ENCODE measurements around the gene CPXM1. TPM values are rescaled to one million over a fixed set of nuclear protein-coding genes. Genes with fewer than 3 reads are reported as not detected.
A peak's percentile ranks its signal among the peaks of the same experiment; 100 is the strongest.
"Not testable (repeated sequence)": the region's sequence is repeated elsewhere in the genome, so short reads cannot be mapped to it uniquely, and the experiment has no call there.

CPXM1 gene
- total RNA-seq = not detected

DNA sequence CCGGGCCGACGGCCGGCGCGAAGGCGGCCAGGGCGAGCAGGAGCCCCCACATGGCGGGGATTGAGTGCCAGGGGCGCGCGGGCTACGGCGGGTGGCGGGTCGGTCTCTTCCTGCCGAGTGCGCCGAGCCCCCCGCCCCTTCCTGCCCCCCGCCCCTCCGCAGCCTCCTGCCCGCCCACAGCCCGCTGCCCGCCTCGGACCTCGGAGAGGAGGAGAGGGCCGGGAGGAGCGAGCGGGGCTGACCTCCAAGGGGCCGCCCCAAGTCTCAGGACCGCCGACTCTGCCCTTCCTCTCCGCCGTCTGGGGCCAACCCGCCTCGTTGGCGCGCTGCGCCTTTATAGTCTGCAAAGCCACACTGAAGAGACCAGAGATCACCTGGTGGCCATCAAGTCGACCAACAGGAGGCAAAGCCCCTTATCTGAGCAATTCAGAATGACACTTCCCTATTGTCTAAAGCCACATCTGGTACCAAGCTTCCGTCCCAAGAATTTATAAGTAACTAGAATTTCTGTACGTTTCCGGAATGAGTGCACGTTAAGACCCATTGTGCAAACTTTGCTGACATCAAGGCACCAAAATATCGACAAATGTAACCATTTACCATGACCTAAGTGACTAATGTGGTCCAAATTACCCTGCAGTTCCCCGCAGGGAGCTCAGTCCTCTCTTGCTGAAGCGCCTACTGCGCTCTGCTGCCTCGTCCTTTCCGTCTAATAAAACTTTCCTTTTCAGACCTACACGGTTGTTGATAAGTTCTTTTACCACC is at the start of gene CPXM1:
TSS of gene CPXM1 (minus strand) at position 107 of the 765 bp plus-strand sequence. CDS start at position 52, 55 bp downstream.
- no peak for DNase-seq (ENCODE audit: low spot score)
- no peak for ATAC-seq

DNA sequence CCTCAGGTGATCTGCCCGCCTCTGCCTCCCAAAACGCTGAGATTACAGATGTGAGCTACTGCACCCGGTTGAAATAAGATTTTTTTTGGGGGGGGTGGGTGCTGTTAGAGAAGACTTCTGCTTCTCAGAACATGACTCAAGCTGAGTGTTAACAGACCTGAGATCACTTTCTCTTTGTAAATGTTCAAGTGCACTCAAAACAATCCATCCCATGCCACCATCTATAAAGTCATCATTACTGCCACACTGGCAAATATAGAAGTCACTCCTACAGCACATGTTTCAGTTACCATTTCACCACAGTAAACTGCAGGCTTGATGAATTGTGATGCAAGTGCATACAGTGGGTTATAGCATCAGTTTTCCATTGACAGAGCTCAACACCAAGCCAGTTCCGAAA is 49.1 kb upstream of the CPXM1 start:
- ATAC-seq (no peak), DNase-seq (ENCODE audit: low spot score) (no peak)

- DNase-seq (ENCODE audit: low spot score) (peak; percentile 14), ATAC-seq (no peak)
These were observed 47.4 kb upstream of the CPXM1 start for GRCh38 chr20:2847802-2848201.

DNA sequence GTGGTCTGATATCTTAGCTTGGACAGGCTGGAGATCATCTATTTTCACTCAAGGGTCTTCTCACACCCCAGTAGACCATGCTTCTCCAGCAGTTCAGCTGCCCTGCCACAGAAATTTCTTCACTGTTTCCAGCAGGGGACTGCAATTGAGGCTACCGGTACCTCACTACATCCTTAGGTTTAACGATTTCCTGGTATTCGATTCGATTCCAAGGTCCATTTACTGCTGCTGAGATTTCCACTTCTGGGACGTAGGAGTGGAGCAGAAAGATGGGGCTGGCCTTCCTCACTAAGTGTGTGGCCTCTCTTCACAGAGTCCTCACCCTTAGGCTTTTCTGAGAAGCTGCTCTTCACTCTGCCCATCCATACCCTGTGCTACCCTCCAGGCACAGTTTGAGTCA is 46.3 kb upstream of the CPXM1 start:
- no peak for ATAC-seq

DNA sequence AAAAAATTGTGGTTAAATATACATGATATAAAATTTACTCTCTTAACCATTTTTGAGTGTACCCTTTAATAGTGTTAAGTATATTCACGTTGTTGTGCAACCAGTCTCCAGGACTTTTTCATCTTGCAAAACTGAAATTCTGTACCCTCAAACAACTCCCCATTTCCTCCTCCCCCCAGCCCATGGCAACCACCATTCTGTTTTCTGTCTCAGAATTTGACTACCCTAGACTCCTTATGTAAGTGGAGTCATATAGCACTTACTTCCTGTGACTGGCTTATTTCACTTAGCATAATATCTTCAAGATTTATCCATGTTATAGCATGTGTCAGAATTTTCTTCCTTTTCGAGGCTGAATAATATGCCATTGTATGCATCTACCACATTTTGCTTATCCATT is 45.2 kb upstream of the CPXM1 start:
- DNase-seq (ENCODE audit: low spot score) = peak; percentile 3
- ATAC-seq = no peak

More for the DNA sequence above, 46.3 kb upstream of the CPXM1 start:
- peak; percentile 6 for DNase-seq (ENCODE audit: low spot score)

GRCh38 chr20:2840967-2841531 is 40.6 kb upstream of the CPXM1 start:
- ATAC-seq (peak; percentile 55), DNase-seq (ENCODE audit: low spot score) (peak; percentile 58)

- DNase-seq (ENCODE audit: low spot score) = peak; percentile 89
- ATAC-seq = peak; percentile 97
These were observed 39.9 kb upstream of the CPXM1 start, which contains the start of the genes PCED1A and VPS16 for GRCh38 chr20:2840138-2840966. TSS of gene PCED1A (minus strand) at chr20:2840655. CDS start at chr20:2839912, 743 bp downstream. TSS of gene VPS16 (plus strand) at chr20:2840745. CDS start at chr20:2840775, 30 bp downstream.

DNA sequence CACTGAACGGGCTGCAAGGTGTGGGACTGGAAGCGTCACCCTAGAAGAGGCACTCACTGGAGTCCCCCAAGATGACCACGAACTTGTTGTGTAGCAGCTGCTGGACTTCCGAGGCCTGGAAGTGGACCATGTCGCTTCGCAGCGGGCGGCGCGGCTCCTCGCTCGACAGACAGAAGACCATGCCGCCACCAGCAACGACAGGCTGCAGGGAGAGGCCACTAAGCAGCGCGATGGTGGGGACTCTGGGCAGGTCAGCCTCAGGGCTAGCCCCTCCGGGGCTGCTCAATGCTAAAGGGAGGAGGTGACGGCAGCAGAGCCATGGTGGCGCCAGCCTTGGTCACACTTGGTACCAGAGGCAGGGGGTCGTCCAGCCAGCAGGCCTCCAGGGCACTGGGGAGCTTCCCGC is 39.3 kb upstream of the CPXM1 start:
- DNase-seq (ENCODE audit: low spot score) (no peak), ATAC-seq (no peak)

DNA sequence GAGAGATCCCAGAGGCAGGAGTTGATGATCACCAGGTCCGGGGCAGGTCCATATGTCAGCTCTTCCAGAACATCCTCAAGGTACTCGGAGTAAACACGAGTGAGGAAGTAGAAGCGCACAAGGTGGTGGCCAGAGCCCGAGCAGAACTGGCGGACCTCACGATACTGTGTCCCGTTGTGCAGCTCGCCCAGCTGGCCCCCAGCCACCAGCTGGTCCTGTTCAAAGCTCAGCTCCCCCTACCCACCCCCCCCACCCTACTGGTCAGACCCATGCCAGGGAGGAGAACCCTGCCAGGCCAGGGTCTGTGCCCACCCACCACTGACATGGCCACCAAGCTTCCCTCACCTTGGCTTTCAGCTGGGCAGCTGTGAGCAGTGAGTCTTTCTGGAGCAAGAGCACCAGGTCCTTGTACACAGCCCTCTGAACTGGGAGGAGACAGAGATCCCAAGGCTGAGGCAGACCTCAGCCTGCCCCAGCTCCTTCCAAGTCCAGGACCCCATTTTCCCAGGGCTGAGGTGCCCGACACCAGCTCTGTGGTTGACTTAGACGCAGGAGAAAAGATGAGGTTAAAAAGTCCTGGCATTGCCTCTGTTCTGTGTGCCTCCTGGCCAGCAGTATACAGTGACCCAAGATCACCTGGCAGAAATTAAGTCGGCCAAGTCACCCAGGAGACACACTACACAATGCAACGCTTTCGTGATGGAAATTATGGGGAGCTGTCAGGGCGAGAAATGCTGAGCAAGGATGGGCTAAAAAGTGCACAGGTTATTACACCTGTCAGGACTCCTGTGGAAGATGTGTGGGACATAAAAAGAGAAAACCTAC is 38.6 kb upstream of the CPXM1 start:
- no peak for ATAC-seq
- DNase-seq (ENCODE audit: low spot score) = no peak

GRCh38 chr20:2838170-2838797 is 37.9 kb upstream of the CPXM1 start:
- ATAC-seq = no peak
- DNase-seq (ENCODE audit: low spot score) = no peak

DNA sequence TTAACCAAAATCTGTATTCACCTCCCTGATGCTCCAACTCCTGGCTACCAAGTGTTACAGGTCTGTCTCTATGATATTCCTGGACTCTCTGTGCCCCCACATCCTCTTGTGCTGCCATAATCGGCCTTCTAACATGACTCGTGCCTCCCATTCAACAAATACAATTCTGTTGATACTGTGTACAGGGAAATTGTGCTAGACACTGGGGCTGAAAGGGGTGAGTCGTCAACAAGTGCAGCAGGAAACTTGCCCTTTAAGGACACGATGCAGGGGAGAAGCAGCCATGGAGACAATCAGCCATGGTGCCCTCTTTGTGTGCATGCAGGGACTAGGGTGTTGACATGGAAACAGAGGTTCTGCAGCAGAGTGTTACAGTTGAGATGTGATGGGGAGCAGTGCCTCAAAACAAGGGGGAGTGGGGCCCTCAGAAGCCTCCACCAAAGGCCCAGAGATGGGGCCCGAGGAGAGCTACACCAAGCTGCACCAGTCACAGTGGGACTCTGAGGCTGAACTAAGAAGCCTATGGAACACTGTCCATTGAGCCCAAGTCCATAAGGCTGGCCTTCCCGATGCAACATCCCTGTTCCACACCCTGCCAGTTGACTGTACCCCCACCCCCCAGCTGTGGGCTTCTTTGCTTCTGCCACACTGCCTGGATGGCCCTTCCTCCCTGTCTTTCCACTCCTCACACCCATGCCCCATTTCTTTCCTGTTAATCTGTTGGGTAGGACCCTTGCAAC is 37.0 kb upstream of the CPXM1 start:
- no peak for ATAC-seq
- peak; percentile 10 for DNase-seq (ENCODE audit: low spot score)

DNA sequence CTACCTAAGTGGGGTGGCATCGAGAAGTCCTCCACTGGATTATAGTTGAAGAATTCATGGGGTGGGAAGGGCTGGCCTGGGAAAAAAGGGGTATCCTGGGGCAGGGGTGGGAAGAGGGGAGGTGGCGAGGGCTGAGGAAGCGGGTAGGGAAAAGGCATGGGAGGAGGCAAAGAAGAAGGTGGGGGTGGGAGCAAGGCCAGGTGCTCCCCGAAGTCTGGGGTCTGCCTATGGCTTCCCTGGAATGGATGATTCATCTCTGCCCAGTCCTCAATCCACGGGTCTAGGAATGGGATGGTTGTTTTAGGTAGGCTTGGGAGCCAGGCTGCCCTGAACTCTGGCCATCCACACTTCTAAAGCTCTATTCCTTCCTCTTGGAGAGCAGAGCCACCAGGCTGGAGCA is 35.6 kb upstream of the CPXM1 start:
- no peak for ATAC-seq
- no peak for DNase-seq (ENCODE audit: low spot score)

GRCh38 chr20:2835331-2835796 is 34.9 kb upstream of the CPXM1 start:
- ATAC-seq = no peak
- DNase-seq (ENCODE audit: low spot score) = no peak

DNA sequence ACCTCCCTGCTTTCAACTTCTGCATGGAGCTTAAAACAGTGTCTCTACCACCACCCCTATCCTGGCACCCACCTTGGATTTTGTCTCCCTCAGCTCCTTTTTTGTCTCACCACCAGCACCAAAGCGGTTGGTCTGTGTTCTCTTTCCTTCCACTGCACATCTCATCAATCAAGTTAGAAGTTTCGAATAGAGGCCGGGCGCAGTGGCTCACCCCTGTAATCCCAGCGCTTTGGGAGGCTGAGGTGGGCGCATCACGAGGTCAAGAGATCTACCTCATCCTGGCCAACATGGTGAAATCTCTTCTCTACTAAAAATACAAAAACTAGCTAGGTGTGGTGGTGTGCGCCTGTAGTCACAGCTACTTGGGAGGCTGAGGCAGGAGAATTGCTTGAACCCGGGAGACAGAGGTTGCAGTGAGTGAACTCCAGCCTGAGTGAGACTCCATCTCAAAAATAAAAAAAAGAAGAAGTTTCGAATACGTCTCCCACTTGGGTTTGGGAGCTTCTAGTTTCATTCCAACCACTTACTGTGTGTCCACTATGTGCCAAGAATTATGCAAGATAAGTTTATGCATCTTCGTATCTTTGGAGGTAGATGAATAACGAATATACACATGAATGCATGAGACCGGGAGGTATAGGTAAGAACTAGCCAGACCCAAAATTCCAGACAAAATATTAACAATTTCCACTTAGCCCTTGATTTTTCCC is 34.1 kb upstream of the CPXM1 start:
- ATAC-seq (no peak), DNase-seq (ENCODE audit: low spot score) (no peak)

GRCh38 chr20:2833761-2834160 is 33.3 kb upstream of the CPXM1 start:
- no peak for DNase-seq (ENCODE audit: low spot score)
- ATAC-seq = no peak

- peak; percentile 1 for DNase-seq (ENCODE audit: low spot score)
These were observed 30.8 kb upstream of the CPXM1 start for GRCh38 chr20:2831206-2831605.

DNA sequence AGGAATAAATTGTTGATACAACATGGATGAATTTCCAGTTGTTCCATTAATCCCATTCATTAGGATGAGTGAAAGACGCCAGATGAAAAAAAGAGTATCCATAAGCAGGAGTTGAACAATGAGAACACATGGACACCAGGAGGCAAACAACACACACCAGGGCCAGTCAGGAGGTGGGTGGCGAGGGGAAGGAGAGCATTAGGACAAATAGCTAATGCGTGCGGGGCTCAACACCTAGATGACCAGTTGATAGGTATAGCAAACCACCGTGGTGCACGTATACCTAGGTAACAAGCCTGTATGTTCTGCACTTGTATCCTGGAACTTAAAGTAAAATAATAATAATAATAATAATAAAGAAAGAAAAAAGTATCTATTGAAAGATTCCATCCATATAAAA is 28.9 kb upstream of the CPXM1 start:
- peak; percentile 8 for DNase-seq (ENCODE audit: low spot score)
- no peak for ATAC-seq

More at GRCh38 chr20:2831206-2831605, 30.8 kb upstream of the CPXM1 start:
- not testable (repeated sequence) for ATAC-seq

DNA sequence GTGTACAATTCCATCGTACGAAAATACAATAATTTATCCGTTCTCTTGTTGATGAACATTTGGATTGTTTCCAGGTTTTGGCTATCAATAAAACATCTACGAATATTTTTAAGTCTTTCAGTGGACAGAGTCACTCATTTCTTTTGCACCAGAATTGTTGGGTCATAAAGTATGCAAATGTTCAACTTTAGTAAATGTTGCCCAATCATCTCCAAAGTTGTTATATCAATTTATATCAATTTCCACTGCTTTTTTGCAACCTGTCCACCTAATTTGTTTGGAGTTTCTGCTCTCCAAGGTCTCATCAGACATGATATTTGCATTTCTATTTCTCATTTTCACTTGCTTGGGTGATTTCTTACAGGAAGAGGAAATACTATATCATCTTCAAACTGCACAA is 26.2 kb upstream of the CPXM1 start:
- ATAC-seq = no peak

GRCh38 chr20:2825761-2826160 is 25.3 kb upstream of the CPXM1 start:
- ATAC-seq (no peak), DNase-seq (ENCODE audit: low spot score) (no peak)

More for the DNA sequence above, 26.2 kb upstream of the CPXM1 start:
- no peak for DNase-seq (ENCODE audit: low spot score)

Measured in left lobe of liver (tissue), 2 donors.